ENCODE measurements around the gene WDR1.

DNA sequence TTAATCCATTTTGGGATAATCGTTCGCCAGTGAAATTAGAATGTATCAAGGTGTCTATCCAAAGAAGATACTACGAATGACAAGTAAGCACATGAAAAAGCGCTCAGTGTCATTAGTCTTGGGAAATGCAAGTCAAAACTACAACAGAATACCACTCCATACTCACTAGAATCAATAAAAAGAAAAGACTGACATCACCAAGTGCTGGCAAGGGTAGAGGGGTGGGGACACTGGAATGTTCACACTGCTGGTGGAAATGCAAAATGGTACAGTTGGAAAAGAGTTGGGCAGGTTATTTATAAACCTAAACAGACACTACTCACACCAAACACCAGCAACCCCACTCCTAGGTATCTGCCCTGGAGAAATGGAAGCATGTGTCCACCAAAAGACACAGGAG lies 11.2 kb downstream of the WDR1 start:
- TF ChIP-seq, protein P1, sequence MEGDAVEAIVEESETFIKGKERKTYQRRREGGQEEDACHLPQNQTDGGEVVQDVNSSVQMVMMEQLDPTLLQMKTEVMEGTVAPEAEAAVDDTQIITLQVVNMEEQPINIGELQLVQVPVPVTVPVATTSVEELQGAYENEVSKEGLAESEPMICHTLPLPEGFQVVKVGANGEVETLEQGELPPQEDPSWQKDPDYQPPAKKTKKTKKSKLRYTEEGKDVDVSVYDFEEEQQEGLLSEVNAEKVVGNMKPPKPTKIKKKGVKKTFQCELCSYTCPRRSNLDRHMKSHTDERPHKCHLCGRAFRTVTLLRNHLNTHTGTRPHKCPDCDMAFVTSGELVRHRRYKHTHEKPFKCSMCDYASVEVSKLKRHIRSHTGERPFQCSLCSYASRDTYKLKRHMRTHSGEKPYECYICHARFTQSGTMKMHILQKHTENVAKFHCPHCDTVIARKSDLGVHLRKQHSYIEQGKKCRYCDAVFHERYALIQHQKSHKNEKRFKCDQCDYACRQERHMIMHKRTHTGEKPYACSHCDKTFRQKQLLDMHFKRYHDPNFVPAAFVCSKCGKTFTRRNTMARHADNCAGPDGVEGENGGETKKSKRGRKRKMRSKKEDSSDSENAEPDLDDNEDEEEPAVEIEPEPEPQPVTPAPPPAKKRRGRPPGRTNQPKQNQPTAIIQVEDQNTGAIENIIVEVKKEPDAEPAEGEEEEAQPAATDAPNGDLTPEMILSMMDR (IDR thresholded peaks at IDR 0.05): no peak
- TF ChIP-seq EP300 (IDR thresholded peaks at IDR 0.05; ENCODE audit: borderline replicate concordance in 1 of 2, low read depth in 1 of 2, low read length in 1 of 2) (no peak), POLR2AphosphoS5 (IDR thresholded peaks at IDR 0.05; ENCODE audit: low read depth, low read length) (no peak), EZH2phosphoT487 (IDR thresholded peaks at IDR 0.05; ENCODE audit: borderline replicate concordance, low read depth) (no peak), NFIC (IDR thresholded peaks at IDR 0.05; ENCODE audit: borderline replicate concordance) (no peak), RFX5 (IDR thresholded peaks at IDR 0.05; ENCODE audit: low read length) (no peak)
- TF ChIP-seq, protein P2, sequence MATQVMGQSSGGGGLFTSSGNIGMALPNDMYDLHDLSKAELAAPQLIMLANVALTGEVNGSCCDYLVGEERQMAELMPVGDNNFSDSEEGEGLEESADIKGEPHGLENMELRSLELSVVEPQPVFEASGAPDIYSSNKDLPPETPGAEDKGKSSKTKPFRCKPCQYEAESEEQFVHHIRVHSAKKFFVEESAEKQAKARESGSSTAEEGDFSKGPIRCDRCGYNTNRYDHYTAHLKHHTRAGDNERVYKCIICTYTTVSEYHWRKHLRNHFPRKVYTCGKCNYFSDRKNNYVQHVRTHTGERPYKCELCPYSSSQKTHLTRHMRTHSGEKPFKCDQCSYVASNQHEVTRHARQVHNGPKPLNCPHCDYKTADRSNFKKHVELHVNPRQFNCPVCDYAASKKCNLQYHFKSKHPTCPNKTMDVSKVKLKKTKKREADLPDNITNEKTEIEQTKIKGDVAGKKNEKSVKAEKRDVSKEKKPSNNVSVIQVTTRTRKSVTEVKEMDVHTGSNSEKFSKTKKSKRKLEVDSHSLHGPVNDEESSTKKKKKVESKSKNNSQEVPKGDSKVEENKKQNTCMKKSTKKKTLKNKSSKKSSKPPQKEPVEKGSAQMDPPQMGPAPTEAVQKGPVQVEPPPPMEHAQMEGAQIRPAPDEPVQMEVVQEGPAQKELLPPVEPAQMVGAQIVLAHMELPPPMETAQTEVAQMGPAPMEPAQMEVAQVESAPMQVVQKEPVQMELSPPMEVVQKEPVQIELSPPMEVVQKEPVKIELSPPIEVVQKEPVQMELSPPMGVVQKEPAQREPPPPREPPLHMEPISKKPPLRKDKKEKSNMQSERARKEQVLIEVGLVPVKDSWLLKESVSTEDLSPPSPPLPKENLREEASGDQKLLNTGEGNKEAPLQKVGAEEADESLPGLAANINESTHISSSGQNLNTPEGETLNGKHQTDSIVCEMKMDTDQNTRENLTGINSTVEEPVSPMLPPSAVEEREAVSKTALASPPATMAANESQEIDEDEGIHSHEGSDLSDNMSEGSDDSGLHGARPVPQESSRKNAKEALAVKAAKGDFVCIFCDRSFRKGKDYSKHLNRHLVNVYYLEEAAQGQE (IDR thresholded peaks at IDR 0.05; ENCODE audit: low read depth, low read length): no peak
- TF ChIP-seq, protein P3, sequence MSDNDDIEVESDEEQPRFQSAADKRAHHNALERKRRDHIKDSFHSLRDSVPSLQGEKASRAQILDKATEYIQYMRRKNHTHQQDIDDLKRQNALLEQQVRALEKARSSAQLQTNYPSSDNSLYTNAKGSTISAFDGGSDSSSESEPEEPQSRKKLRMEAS (IDR thresholded peaks at IDR 0.05; ENCODE audit: low read depth): no peak

Measured in SK-N-SH (cell line).